H54 (cell line): Measurements from ENCODE around the gene UBAC2.
"Not testable (repeated sequence)": the region's sequence is repeated elsewhere in the genome, so short reads cannot be mapped to it uniquely, and the experiment has no call there.

Experiments used
- DNase-seq: peaks from one replicate; pipeline ENCODE4 v3.0.0; 2011; ENCODE audit warnings: low spot score, mixed read lengths; ENCODE audit not compliant: insufficient read length
- FAIRE-seq: peaks from 3 replicates; lab custom pipeline; 2011; peaks lifted over from hg19 to GRCh38; lab: Jason Lieb, UNC
- POLR2A ChIP-seq: IDR thresholded peaks from 2 replicates; pipeline ENCODE4 v1.6.1; 2011; ENCODE audit warnings: low read depth, mild to moderate bottlenecking, low read length

The UBAC2 gene

DNA sequence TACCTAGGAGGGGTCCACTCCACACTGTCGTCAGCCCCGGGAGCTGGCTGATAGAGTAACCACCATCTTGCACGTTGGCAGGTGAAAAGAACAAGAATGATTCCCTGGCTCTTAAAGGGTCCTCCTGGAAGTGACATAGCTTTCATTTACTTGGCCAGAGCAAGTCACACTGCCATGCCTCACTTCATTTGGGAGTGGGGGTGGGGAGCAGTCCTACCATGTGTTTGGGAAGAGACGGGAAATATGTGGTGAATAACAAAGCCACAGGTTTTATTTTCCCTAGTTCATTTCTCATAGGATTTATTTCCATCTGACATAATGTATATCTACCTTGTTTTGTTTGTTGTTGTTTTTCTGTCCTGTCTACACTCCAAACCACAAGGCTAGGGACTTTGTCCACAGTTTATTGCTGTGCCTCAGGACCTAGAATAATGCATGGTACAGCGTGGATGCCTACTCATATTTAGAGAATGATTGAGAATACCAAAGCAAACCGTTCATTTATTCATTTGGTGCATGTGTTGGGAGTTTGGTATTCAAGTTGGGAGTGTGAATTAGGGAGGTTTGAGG lies 26.8 kb downstream of the UBAC2 start:
- DNase-seq (no peak), FAIRE-seq (peak; percentile 73)
- TF ChIP-seq POLR2A, result no peak

DNA sequence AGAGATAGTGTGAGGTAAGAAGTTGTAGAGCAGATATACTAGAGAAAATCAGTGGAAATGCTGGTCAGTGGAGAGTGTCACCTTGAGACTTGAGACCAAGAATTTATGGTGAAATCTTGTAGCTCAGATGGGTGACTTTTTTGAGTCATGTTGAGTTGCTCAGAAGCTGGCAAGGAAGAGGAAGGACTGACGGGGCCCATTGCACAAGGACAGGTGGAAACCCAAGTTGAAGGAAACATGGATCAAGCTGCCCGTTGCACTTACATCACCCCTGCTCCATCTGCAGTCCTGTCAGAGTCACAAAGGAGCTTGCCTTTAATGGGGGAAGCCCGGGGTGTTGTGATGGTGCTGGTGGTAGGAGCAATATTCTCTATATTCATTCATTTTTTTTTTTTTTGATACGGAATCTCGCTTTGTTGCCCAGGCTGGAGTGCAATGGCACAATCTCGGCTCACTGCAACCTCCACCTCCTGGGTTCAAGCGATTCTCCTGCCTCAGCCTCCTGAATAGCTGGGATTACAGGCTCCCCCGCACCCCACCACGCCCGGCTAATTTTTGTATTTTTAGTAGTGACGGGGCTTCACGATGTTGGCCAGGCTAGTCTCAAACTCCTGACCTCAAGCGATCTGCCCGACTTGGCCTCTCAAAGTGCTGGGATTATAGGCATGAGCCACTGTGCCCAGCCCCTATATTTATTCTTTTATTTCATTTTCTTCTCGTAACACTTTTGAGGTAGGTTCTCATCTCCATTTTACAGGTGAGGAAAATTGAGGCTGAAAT lies 27.4 kb downstream of the UBAC2 start:
- DNase-seq, result no peak
- FAIRE-seq, result peak; percentile 67

DNA sequence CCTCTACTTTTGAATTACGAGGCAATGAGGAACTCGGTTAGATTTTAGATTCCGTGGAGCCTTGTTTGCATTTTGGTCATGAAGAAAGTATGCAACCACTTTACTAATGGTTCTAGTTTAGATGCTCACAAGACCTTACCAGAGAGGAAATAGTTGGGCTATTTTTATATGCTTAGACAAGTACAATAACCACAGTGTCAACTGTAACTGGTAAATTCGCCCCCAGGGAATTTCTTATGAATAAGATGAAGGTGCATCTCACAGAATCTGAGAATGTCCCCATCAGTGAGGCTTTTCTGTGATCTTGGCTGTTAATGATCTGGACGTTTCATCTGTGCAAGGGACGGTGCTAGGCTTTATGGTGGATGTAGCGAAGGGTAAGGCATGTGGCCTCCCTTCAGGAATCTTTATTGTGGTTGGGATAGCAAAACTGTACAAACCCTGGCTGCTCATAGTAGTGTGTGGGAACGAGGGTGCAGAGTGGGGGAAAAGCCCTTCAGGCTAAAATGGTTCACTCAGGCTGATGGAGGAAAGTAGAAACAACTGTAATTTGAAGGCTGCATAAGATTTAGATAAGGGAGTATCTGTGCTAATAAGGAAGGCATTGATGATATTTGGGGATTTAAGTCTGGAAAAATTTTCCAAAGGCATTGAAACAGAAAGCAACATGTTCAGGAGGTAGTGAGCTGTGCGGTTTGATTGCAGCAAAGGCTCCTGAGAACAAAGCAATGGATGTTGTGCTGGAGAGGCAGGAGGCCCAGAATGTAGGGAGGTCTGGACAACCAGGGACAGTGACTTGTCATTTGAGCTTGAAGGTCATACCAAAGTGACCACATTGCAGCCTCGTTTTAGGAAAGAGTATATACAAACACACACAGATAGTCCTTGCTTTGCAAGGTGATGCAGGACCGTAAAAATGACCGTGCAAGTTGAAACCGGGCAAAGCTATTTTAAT lies 28.4 kb downstream of the UBAC2 start:
- FAIRE-seq (peak; percentile 96), DNase-seq (peak; percentile 63)
- no peak for TF ChIP-seq POLR2A

More for the DNA sequence above, 27.4 kb downstream of the UBAC2 start:
- TF ChIP-seq POLR2A, result no peak

DNA sequence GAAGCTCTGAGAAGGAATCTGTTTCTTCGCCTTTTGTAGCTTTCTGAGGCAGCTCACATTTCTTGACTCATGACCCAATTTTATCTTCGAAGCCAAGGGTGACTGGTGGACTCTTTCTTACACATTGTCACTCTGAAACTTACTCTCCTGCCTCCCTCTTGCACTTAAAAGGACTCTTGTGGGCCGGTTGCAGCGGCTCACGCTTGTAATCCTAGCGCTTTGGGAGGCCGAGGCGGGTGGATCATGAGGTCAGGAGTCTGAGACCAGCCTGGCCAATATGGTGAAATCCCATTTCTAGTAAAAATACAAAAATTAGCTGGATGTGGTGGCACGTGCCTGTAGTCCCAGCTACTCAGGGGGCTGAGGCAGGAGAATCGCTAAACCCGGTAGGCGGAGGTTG lies 29.9 kb downstream of the UBAC2 start:
- not testable (repeated sequence) for DNase-seq, FAIRE-seq

DNA sequence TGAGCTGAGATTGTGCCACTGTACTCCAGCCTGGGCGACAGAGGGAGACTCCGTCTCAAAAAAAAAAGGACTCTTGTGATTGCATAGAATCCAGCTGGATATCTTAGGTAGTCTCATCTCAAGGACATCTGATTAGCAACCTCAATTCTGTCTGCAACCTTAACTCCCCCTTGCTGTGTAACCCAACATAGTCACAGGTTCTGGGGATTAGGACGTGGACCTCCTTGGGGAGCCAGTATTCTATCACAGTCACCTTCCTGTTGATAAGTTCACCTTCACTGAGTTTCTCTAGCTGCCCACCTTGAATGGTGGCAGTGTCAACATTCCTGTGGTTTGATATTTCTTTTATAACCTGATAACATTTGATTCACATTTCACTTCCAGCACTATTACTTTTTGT lies 30.3 kb downstream of the UBAC2 start:
- FAIRE-seq (peak; percentile 30), DNase-seq (no peak)
- TF ChIP-seq POLR2A, result no peak

DNA sequence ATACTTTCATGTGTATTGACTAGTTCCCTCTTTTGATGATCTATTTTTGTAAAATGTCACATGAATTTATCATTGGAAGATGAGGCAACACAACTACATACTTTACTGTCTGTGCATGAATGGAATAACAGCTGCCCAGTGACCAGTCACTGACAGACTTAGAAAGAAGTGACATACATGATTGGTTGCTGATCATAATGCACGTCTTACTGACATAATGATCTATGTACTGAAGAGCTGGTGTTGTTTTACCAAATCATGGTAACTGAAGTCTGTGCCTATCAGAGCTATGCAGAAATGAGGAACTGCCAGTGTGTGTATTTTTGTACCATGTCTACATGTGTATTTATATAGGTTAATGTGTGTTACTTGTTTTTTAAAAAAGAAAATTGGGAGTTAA lies 31.1 kb downstream of the UBAC2 start:
- no peak for TF ChIP-seq POLR2A
- FAIRE-seq (peak; percentile 41), DNase-seq (no peak)

DNA sequence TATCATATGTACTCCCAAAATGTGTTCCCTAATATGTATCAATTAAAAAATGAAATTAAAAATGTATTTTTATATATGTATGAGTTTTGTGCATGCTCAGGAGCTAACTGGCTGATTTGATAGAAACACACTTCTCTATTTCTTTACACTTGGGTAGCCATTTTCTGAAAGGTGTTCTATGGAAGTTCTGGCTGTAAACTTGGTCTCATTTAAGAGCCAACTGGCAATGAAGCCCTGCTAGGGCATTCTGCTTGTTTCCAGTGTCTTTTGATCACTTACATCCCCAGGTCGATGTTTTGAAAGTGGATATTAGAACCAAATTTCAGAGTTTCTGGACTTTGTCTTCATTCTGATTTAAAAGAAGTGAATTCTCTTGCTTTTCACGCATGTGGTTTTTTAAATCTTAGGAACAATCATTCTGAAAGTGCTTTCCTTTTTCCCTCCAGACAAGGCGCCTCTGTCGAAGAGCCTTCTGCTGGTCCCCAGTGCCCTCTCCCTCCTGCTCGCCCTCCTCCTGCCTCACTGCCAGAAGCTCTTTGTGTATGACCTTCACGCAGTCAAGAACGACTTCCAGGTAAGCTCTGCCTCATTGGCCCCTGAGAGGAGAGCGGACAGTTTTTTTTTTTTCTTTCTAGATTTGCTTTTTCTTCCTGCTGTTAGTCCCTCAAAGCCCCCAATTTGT lies 37.5 kb downstream of the UBAC2 start:
- TF ChIP-seq POLR2A, result no peak
- FAIRE-seq (no peak), DNase-seq (no peak)

DNA sequence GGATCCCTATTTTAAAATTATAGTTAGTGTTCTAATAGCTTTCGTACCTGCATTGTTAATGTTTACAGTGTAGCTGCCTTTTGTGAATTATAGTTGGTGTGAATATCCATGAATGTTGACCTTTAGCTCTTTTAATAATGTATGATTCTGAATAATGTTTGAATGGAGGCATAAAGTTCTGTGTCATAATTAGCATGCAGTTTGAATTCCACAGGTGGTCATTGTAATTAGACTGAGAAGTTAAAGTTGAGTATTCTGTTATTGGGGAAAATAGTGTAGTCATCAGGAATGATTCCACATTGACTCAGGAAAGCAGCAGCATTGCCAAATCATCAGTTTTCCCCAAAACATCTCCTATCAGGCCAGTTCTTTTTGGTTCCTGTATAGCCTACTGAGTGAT lies 45.4 kb downstream of the UBAC2 start:
- no peak for DNase-seq
- peak; percentile 94 for FAIRE-seq
- TF ChIP-seq POLR2A, result no peak

DNA sequence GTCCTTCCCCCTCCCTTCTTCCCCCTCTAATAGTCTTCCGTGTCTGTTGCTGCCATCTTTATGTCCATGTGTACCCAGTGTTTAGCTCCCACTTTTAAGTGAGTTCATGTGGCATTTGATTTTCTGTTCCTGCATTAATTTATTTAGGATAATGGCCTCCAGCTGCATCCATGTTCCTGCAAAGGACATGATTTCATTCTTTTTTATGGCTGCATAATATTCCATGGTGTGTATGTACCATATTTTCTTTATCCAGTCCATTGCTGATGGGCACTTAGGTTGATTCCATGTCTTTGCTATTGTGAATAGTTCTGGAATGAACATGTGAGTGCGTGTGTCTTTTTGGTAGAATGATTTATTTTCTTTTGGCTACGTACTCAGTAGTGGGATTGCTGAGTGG lies 48.5 kb downstream of the UBAC2 start:
- FAIRE-seq, result not testable (repeated sequence)

DNA sequence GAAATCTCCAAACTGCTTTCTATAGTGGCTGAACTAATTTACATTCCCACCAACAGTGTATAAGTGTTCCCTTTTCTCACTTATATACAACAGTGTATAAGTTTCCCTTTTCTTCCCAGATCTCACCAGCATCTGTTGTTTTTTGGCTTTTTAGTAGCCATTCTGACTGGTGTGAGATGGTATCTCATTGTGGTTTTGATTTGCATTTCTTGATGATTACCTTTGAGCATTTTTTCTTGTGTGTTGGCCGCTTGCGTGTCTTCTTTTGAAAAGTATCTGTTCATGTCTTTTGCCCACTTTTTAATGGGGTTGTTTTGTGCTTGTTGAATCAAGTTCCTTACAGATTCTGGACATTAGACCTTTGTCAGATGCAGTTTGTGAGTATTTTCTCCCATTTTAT lies 49.0 kb downstream of the UBAC2 start:
- peak; percentile 43 for FAIRE-seq
- not testable (repeated sequence) for DNase-seq

More for the DNA sequence above, 48.5 kb downstream of the UBAC2 start:
- DNase-seq, result not testable (repeated sequence)

DNA sequence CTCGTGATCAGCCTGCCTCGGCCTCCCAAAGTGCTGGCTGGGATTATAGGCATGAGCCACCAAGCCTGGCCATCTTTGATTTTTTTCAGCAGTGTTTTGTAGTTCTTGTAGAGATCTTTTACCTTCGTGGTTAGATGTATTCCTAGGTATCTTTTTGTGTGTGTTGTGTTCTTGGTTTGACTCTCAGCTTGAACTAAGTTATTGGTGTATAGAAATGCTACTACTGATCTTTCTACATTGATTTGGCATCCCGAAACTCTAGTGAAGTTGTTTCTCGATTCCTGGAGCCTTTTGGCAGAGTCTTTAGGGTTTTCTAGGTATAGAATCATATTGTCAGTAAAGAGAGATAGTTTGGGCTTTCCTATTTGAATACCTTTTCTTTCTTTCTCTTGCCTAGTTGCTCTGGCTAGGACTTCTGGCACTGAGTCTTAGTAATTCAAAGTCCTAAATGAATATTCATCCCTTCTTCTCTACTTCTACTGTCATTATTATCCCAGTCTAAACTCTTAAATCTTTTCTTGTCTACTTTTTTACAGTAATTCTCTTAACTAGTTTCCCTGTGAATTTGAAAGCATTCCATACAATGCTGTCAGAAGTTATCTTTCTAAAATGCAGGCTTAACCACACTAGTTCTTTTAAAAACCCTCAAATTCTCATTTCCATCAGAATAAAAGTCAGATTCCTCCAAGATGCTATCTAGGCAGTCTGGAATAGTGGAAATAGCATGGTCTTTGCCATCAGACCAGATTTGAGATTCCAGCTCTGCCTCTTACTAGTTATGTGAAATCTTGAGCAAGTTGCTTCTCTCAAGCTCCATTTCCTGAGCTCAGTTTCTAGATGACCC lies 50.5 kb downstream of the UBAC2 start:
- FAIRE-seq, result peak; percentile 92
- no peak for TF ChIP-seq POLR2A
- no peak for DNase-seq

DNA sequence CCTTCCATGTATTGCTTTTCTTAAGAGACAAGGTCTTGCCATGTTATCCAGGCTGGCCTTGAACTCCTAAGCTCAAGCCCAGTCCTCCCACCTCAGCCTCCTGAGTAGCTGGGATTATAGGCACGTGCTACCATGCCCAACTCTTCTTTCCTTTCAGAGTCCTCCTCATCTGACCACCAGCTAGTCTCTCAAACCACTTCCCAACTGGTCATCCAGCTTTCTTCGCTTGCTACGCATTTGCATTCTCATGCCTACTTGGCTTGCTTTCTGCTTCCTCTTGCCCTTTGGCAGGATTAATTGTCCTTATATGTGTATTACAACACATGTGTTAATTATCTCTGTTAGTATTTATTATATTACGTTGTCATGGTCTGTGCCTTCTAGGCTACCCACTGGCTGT lies 51.3 kb downstream of the UBAC2 start:
- TF ChIP-seq POLR2A, result no peak
- no peak for DNase-seq
- FAIRE-seq, result no peak

DNA sequence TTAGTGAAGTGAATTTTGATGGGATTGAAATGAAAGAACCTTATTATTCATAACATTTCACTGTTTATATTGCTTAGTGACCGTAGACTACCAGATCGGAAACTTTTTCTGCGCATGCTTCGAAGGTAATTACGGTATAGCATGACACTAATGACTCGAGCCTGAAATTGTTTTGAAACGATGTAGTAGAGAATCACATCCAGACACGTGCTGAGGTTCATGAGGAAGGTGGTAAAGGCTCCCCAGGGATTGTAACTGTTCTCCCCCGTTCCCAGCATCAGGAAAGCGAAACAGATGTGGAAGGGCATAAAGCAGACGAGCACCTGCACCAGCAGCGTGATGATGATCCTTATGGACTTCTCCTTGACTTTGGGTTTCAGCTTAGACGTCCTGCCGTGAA lies 54.2 kb downstream of the UBAC2 start:
- no peak for TF ChIP-seq POLR2A
- FAIRE-seq (peak; percentile 83), DNase-seq (no peak)
